ENCODE measurements around the gene PPP3CA.
"Not testable (repeated sequence)": the region's sequence is repeated elsewhere in the genome, so short reads cannot be mapped to it uniquely, and the experiment has no call there.

The PPP3CA gene

DNA sequence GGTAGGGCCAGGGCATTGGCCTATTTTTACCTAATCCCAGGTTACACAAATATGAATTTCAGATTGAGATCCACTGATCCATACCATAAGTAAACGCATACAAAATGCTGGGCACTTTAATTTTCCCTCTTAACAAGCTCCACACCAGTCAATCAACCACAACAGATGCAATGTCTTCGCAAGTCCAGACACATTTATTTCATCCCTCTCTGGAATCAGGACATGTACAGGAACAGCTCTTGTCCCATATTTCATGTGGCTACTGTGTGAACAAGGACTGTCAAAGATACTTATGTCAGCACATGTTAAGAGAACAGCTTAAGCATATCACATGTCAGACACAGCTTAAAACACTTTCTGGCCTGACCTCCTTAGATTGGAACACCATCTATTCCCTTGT is 145.9 kb downstream of the PPP3CA start:
- no peak for DNase-seq

DNA sequence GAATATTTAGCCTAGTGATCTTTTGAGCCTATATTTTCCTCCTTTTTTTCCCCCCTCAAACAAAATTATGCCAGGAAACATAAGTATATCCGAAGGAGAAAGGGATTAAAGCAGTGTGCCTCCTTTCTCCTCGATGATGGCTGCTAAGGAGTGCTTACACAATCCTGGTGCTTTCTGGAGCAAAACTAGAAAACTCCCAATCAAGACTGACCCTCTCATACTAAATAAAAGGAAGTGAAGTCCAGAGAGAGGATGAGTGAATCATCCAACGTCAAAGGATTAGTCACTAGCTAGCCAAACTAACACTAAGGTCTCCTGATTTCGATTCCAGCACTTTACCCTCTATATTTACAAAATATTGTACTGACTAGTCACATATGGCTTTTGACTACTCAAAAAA is 146.8 kb downstream of the PPP3CA start:
- no peak for DNase-seq

DNA sequence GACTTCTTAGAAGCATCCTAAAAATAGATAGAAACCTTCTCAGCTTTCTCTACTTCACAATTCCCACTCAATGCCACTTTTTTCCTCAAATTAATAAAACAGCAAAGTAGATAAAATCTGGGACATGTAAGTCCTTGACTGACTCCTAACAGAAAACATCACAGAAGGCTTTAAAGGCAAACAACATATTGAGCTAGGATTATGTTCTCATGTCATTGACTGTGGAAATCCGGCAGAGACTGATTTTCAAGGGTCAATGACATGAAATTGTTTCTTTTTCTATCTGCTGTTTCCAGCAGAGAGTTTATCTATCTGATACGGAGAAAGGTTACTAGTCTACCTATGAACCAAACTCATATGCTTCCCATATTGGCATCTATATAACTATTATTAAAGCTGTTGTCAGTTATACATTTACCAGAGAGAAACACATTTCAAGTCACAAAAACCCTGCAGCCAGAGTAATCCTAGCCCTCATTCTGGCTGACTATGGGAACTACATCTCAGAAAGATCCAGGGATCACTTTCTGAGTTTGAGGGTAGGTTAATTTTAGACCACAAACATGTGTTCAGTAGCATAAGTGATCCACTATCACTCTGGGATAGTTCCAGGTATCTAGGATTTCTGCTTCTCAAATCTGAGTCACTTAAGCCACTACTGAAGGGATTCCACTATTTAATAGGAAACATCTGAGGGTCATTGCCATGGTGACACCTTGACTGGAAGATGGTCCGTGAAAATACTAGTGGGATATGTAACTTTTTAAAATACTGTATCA is 147.6 kb downstream of the PPP3CA start:
- no peak for DNase-seq

DNA sequence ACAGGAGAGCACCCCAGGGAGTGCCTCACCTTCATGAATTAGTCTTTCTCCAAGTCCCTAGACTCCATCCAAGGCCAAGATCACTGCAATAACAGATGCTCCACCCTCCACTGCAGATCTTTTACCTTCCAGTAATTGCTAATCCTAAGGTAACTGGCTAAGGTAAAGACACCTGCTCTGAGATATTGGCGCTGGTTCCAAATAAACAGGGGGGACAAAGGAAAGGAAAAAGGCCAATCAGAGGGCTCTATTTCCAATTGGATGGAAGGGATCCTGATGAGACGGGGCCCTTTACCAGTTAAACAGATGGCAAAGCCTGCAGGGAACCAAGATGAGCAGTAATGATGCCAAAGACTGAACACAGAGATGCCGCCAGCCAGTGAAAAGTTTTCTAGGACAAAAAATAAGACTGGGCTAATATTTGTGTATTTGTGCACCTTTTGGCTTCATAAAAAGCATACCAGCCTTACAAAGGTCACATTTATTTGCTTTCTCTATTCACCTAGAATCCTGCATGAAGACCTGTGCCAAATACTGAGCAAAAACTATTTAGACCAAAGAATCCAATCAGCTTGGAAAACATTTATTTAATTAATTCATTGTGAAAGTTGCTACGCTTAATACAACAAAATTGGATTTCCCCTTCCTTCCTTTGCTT is 148.5 kb downstream of the PPP3CA start:
- DNase-seq = no peak

DNA sequence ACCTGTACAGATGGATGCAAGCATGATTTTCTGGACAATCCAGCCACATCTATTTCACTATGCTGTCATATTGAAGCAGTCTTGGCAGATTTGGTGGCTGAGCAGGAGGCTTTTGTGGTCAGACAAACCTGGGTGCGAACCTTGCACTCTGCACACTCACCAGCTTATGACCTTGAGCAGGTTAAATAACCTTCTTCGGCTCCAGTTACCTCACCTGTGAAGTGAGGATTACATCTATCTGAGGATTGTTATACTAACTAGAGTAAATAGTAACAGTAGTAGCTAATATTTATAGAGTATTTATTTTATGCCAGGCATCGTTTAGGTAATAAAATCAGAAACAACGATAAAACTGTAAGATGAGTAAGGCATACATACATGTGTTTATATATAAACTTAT is 150.0 kb downstream of the PPP3CA start:
- no peak for DNase-seq

DNA sequence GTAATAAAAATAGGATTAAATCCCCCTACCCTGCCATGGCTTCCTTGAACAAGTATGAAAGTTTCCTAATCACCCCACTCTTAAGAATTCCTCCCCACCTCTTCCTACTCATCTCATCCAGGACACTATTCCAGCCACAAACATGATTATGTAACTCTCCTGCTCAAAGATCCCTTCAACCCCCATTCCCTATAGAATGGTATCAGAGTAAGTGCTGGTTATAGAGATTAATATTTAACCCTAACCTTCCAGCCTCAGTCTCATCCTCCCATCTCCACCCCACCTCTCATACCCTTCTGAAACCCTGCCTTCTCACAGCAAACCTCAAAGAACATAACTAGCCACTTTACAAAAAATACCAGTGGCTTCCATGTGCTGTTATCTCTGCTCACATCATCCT is 155.1 kb downstream of the PPP3CA start:
- DNase-seq = no peak

DNA sequence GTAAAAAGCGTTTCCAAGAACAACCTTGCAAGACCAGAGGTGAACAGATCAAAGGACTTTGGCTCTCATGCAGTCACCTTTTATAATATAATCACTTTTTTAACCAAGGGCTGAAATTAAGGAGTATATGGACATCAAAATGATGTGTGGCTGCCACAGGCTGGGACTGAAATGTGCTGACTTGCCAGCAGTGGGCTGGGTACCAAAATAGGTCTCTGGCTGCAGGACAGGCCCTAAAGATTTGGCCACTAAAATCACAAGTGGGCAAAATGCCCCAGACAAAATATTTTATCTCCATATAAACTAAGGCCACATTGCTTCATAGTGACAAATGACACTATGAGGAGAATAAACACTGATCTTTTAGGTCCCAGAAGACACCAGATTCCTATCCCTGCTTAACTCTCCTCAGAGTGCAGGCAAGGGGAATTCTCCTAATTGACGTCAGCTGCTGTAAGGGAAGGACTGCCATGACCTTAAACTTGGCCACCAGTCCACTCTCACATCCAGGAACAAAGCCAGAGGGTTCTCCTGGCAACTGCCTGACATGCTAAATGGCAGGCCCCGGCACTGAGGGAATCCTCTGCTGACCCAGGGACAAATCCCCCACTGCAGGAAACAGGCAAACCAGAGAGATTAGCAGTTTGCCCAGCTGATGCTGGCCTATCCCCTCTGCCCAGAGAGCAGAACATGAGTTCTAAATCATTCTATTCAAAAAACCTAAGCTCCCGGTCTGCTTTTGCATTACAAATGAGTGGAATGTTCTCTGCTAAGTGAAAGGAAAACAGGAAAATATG is 155.8 kb downstream of the PPP3CA start:
- DNase-seq = no peak

DNA sequence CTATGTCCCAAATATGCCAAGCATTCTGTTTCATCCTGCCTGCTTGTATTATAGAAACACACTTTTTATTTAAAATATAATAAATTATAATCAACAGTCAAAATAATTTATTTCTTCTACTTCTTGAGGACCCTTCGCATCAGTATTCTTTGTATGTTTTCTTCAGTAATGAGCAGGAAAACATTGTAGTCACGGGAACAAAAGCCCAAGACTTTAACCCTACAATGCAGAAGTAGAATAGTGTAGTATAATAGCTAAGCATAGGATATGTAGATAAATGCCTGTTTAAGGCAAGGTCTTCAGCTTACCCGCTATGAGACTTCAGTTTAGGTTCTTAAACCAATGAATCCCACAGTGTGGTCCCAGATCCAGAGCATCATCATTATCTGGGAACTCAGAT is 156.6 kb downstream of the PPP3CA start:
- no peak for DNase-seq

DNA sequence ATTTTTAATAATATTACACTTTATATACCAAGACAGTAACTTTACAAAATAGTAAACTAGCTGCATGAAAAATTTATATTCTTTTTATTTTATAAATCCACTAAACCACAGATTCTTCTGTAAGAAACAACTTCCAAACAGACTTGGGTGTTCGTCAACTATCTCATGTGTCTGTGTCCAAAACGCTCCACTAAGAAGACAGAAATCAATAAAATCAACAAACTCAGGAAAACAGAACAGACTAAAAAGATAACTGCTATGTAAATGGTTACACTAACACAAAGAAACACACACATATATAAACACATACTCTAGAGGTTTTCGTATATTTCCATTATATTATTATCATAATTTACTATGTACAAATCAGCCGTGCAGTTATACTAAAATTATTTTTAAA is 158.4 kb downstream of the PPP3CA start:
- no peak for DNase-seq

DNA sequence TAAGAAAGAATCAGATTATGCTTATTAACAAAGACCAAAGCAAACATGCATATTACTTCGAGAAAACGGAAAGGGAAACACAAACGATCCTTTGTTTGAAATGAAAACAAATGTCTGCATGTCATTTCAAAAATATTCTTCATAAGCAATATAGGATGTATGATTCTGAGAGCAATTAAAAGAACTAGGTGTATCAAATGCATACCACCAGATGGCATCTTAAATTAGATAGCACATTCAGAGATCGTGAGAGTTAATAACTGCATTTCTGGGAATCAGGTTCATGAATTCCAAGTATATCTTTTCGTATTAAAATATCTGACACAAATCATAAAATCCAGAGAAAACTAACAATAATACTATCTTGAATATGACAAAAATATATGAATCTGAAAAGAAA is 159.5 kb downstream of the PPP3CA start:
- no peak for DNase-seq

DNA sequence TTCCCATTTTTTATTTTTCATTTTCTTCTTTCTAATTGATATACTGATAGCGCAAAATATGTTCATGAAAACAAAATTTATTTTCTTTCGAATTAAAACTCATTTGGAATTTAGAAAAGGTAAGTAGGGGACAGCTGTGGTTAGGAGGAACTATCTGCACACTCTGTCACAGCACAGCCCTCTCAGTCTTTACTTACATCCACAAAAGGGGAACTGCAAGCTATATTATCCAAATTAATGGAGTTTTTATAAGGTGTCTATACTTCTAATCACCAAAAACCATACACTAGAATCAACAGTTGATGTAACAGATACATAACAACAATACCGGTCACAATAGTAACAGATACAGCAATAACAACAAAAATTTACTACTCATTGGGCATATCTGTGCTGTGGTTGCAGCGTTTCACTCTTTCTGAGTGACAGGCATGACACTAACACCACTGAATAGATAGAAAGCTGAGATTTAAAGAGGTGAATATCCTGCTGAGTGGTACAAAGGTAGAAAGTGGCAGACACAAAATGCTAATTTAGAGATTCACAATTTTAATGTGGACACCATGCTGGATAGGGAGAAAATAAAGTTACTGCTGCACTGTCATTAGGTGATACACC is 160.7 kb downstream of the PPP3CA start:
- DNase-seq = no peak

DNA sequence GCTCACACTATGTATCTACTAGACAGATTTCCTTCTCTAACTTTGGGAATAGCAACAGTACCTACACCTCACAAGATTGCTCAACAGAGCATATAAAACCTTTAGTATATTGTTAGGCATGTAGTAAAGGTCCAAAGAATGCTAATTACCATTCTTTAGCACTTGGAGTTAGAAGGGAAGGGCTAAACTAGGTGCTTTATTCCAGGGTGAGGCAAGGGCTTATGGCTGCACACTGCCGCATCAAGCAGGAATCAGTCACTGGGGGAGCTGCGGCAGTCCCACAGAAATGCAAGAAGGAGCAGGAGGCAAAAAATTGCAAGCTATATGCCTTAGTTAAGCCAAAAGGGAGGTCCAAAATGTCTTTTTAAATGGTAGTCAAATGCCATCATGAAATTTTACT is 162.7 kb downstream of the PPP3CA start:
- DNase-seq = no peak

DNA sequence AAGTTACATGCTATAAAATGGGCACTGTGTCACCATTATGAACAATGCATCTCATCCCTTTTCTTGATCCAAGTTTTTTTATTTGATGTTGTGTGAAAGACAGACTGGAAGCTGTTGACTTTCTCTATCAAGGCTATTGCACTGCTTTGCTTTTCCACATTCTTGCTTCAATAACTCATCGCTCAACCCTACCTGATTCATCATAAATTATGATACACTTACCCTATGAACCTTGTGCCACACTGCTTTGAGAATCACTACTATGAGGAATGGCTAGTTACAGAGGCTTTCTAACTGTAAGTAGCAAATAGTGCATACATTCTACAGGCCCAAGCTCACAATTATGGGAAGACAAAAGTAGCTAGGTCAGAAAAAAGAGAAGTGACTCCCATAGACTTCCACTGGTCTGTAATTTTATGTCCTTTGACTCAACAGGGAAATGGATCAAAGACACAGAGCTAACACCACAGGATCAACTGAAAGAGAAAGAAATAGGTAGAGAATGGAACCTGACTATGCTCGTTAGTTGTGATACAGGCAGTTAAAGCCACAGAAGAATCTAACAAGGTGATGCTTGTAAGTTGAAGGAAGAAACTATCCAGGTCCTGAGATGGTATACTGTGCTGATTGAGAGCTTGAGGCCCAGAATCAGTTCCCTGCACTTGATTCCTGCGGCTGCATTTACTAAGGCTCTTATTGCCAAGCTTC is 163.5 kb downstream of the PPP3CA start:
- no peak for DNase-seq

DNA sequence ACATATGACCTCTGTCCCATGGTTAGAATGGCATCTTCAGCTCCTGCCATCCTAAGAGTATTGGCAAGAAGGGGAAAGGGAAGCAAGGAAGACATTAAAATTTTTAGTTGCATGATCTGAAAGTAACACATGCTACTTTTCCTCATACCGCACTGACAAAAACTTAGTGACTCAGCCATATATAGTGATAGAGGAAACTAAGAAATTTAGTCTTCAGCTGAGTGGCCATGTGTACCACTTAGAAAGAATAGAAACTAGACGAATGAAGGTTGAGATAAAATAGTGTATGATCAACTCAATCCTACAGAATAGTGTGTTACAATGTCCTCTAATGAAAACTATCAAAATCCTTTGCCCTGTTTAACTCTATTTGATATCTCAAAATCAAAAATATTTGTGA is 164.1 kb downstream of the PPP3CA start:
- DNase-seq = no peak

DNA sequence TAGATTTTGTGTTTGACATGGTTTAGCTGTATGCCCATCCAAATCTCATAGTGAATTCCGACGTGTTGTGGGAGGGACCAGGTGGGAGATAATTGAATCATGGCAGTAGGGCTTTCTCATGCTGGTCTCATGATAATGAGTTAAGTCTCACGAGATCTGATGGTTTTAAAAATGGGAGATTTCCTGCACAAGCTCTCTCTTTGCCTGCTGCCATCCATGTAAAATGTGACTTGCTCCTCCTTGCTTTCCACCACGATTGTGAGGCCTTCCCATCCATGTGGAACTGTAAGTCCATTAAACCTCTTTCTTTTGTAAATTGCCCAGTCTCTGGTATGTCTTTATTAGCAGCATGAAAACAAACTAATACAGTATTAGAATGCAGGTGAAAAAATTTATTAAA is 164.6 kb downstream of the PPP3CA start:
- not testable (repeated sequence) for DNase-seq

DNA sequence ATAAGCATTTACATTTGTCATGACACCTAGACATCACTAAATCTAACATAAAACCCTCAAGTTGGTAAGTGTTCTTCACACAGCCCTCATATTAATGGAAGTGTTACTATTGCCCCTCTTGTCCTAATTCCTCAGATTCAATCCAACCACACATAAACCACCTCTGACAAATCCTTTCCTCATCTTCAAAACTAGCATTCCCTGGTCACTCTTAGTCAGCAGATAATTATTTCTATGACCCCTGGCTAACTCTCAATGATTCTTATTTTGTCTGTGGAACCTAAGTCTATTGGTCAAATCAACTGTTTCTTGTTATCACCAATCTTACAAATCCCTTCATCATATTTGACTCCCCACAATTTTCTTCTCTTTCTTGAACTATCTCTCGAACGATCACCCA is 168.6 kb downstream of the PPP3CA start:
- no peak for DNase-seq

DNA sequence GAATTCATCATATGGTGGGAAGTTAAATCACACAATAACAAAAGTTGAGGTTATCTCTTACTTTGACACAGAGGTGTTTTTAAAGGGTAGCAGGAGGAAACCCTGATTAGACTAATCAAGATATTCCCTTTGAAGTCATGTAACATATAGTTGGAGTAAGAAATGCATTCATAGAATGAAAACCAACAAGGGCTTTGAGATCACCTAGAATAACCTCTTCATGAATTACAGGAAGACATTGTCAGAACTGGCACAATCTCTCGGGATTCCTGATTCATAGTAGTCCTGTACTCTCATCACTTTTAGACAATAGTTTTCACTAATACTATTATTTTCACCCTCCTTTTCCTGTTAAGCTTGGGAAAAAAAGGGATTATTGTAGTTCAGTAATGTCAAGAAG is 170.2 kb downstream of the PPP3CA start:
- DNase-seq = no peak

DNA sequence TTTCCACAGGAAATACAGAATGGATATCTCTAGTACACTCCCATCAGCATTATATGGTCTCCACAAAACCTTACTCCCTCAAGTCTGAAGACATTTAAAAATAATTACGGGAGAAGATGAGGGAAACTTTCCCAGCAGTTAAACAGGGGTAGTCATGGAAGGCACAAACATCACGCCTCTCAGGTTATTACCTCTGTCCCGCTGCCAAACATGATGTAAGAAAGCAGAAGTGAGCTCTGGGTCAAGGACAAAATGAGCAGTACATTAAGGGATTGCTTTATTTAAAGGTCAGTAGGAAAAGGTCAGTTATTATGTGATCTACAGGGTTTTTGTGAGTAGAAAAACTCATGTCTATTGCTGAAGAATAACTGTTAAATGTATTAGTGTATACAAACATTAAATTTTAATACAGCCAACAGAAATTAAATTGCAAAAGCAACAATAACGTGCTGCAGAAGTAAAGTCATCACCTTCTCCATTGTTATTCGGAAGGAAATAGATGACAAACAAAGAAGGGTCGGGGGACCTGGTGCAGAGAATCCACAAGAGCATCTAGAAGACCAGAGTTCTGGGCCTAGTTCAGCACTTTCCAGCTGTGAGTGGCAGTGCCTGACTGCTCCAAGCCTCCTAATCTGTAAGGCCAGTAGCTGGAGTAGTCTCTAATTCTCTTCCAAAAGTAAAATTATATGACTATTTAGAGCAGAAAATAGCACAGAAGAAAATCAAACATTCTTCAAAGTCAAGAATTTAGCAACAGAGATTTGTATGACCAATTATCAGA is 171.2 kb downstream of the PPP3CA start:
- DNase-seq = no peak

DNA sequence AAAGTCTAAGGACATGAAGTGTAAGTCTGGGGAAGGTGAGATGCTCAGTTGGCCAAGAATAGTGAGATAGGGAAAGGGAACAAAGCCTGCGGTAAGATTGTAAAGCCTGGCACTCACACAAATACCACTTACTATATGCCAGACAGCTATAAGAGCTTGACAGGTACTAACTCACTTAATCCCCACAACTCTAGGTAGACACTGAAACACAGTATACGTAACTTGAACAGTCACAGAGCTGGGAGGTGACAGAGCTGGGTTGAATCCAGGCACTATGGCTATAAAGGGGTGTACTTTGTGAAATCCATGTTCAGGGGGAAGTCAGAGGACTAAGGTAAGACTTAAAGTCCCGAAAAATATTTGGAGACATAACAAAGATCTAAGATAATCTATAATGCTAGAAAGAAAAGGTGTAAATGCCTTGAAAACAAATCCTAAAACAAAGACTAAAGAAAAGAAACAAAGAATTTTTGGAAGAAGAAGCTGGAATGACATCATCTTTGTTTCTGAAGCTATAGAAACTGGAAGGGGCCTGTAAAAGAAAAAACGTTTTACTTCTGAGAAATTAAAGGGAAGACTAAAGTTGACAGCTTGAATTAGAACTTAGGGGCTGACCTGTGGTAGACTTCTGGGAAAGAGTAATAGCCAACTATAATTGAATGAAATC is 172.5 kb downstream of the PPP3CA start:
- DNase-seq = no peak

DNA sequence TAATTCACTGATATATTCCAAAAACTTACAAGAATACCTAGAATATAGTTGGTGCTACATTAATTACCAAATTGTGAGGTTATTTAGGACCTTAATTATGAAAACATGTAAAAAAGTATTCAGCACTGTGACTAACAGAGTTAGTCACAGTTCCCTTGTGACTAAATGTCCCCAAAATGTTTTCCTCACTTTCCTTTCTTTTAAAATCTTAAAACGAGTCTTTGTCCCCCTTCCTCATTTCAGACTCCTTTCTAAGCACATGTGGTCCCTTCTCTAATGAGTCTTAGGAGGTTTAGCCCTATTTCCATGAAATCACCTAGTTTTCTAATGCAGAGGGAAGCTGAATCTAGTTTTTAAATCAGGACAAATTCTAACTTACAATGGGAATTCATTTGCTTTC is 175.0 kb downstream of the PPP3CA start:
- no peak for DNase-seq

DNA sequence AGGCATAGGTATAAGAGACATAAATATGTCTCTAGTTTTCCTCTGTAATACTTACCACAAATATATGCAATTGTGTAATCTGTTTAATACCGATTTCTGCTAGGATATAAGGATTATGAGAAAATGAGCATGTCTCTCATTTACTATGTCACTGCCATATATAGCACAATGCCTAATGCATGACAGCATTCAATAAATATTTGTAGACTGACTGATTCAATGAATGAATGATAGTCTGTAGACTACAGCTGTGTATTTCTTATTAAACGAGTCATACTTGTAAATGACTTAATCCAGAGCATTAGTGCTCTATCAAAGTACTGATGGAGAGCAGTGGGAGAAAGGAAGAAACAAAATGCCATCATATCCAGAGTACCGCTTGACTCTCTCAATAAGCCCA is 175.6 kb downstream of the PPP3CA start:
- DNase-seq = no peak

Measured in stimulated activated naive CD4-positive, alpha-beta T cell (primary cell).